ENCODE results near the gene TMEM250.
"Not testable (repeated sequence)": the region's sequence is repeated elsewhere in the genome, so short reads cannot be mapped to it uniquely, and the experiment has no call there.

TMEM250 gene

DNA sequence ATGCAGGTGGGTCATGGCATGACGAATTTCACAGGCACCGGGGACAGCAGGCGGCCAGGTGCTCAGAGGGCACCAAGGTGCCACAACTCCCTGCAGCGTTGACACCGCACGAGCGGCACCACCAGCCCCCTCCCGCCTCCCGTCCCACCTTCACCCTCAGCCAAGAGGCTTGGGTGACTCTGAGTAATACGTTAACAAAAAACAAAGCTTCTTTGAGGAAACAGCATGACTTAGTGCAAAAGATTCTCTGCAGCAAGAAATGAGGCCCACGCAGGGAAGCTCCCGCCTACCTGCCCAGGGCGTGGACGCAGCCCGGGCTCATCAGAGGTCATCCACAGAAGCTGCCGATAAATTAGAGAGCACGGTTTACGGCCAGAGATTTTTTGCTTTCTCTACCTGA is 4.1 kb downstream of the TMEM250 start:
- in situ Hi-C loops (cut with MboI; ENCODE audit: low sequenced_read_pairs), result no loop called here

DNA sequence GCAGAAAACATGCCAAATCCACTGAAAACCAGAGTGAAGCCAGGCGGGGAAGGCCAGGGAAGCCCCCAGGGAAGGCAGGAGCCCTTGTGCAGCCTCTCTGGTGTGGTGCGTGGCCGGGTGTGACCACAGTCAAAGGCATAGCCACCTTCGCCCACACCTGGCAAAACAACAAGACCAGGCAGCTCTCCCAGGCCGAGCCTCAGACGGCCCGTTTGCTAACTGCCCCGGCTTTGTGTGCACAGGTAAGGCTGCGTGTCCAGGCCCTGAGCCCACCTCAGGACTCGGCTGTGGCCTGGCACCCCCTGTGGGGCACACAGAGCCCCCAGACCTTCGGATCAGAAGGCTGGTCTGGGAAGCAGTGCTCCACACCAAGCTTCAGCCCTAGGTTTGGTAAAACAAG is 6.1 kb downstream of the TMEM250 start:
- in situ Hi-C loops (cut with MboI; ENCODE audit: low sequenced_read_pairs), result no loop called here

DNA sequence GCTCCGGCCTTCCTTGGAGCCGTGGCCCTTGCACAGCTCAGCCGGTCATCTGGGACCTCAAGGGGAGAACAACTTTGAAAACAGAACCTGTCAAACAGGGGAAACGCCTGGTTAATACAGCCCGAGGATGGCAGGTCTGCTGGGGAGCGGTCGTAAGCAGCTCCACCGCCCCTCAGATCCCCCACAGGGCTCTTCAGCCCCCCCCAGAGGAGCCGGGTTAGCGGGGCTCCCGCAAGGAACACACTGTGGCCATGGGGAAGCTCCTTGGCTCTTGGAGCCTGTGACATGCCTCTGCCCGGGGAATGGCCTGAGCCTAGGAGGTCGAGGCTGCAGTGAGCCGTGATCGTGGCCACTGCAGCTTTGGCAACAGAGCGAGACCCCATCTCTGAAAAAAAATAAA is 6.8 kb downstream of the TMEM250 start:
- in situ Hi-C loops (cut with MboI; ENCODE audit: low sequenced_read_pairs), result no loop called here

DNA sequence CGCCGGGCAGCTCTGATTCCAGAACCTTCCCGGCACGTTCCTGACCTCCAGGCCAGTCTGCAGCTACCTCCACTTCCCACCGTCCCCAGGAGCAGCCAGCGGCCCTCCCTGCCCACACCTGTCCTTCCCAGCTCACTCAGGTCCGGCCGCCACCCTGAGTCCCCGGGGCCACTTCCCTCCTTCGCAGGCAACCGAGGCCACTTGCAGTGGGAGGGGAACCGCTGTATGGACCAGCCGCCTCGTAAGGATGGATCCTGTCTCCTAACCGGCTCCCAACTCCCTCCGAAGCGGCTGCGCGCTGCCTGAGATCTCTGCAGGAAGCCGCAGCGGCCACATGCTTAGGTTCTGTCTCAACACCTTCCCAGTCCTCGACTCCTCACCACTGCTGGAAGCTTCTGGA is 7.5 kb downstream of the TMEM250 start:
- in situ Hi-C loops (cut with MboI; ENCODE audit: low sequenced_read_pairs), result no loop called here

DNA sequence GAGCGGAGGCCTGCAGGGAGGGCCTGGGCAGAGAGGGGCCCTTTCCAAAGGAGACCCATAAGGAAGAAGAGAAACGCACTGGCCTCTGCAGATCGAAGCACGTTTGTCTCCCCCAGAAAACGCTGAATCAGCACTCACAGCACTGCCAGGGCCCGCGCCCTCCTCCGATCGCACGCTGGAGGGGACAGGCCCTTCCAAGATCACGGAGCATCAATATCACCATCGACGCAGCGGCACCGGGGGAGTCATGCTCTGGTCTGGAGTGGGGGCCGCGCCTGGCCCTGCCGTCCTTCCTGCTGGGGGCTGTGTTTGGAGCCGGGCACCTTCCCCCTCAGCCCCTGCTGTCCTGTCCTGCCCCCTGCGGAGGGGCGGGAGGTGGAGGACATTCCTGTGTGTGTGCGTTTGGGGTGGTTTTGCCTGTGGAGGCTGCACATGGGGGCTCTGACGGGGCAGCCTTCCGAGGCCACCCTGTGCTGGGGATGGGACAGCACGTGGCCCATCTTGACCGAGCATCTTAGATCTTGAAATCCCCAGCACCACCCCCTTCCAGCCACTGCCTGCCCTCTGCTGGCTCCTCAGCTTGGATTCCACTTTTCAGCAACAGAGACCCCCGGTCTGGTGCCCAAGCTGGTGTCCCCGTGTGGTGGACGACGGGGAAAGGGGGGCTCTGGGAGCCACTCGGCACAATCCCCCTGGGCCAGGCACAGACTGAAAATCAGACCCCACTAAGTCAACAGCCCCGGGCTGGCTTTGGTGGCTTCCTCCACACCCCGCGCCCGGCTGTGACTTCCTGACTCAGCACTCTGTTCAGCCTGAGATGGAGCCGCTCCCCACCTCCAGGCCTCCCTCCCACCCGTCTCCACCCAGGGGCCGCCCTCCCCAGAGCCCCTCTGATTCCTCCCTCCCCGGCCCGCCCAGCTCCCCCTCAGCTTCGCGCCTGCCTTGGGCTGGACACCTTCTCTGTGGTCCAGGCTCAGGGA is 8.3 kb downstream of the TMEM250 start:
- in situ Hi-C loops (cut with MboI; ENCODE audit: low sequenced_read_pairs), result no loop called here

DNA sequence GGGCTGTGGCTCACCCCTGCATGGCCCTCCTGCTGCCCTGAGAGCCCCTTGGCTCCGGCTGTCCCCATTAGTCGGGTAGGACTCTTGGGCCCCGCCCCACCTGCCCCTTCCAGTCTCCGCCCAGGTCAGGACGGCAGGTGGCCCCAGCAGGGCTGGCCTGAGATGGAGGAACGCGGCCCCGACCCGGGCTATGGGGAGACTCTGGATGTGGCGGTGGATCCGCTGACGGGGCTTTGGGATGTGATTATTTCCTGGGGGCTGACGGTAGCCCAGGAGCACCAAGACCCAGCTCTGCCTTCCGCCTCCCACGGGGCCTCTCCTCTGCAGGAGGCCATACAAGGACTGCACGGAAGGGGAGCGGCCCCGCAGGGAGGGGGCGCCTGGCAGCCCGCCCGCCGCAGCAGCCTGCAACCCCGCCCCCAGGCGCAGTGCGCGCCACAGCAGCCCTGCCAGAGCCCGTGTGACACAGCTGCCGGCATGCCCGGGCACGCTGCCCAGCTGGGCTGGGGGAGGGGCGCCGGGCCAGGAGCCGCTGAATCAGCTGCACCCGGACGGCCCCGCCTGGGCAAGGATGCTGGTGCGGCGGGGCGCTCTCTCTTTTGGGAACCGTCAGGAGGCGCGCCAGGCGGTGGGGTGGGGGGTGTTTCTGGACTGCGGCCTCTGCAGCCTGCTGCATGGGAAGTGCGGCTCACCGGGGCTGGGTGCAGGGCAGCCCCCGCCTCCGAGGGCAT is 9.2 kb downstream of the TMEM250 start:
- in situ Hi-C loops (cut with MboI; ENCODE audit: low sequenced_read_pairs), result no loop called here

DNA sequence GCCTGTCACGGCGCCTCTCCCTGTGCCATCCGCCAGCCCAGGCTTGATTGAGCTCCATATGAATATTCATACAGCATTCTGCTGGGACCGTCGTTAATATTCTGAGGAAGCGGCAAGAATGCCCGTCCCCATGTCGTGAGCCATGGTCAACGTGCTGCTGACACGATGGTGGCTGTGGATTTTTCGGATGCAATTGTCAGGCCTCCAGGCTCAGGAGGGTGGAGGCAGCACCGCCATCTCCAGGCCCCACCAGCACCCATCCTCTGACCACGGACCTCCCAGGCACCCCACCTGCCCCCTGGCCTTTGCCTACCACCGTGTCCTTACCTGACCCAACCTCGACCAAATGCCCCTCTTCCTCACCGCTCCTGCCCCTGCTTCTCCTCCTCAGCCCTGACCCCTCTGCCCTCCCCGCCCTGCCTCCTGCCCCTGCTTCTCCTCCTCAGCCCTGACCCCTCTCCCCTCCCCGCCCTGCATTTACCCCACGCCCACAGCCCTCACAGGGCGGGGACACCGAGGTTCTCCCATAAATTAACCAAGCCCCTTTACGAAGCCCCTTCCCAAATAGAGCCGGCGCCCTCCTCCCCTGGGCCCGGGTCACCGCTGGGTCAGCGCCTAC is 9.9 kb downstream of the TMEM250 start:
- in situ Hi-C loops (cut with MboI; ENCODE audit: low sequenced_read_pairs), result no loop called here

DNA sequence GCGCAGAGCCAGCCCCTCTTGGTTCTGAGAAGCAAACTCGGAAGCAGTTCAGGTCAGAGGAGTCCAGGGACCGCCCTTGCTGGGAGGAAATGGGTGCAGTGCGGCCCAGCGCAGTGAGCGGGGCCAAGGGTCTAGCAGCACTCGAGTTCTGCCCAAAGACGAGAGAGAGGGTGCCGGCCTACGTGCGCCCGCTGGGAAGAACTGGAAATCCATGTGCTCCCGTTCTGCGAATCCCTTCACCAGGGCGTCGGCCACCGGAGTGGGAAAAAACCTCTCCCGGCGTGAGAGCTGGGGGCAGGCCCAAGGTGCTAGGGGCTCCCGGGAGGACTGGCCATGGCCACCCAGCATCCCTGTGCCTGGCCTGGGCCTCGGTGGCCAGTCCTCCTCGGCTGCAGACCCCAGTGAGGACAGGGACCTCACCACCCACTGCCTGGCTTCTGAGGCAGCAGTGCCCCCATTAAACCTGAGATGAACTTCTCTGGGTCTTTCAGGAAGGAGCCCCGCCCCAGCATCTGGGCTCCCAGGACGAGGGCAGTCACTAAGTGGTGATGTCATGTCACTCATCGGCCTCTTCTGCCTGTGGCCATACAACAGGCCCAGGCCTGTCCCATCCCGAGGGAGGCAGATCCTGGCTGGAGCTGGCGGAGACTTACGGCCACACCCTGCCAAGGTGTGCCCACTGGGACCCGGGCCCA is 10.6 kb downstream of the TMEM250 start:
- in situ Hi-C loops (cut with MboI; ENCODE audit: low sequenced_read_pairs), result no loop called here

DNA sequence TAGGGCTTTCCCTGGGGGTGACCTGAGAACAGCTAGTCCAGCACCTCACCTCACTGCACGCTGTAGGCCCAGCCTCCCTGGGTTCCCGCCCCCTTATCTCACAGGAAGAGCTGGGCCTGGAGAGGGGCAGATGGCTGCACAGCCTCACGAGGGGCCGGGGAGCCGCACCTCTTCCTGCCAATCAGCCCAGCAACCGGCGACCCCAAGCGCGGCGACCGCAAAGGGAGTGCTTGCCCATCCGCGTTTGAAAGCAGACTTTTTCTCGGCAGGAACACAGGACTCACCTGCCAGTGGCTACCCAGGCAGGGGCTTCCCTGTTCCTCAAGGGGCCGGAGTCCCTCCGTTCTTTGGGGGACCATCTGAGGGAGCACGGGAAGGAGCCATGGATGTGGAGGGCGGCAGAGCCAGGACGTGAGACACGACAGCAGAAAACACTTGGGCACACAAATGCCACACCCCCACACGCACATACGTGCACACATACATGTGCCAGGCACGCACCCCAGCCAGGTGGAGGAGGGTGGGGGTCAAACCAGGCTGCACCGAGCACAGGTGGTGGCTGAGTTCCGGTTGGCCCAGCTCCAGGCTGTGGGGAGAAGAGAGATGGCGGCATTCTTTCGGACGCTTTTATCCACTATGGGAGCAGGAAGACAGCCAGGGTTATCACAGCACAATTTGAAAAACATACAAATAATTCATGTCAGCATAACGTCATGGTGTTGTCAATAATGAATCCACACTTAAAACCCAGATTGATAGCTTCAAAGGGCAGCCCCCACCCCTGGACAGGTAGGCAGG is 11.3 kb downstream of the TMEM250 start:
- in situ Hi-C loops (cut with MboI; ENCODE audit: low sequenced_read_pairs), result no loop called here

DNA sequence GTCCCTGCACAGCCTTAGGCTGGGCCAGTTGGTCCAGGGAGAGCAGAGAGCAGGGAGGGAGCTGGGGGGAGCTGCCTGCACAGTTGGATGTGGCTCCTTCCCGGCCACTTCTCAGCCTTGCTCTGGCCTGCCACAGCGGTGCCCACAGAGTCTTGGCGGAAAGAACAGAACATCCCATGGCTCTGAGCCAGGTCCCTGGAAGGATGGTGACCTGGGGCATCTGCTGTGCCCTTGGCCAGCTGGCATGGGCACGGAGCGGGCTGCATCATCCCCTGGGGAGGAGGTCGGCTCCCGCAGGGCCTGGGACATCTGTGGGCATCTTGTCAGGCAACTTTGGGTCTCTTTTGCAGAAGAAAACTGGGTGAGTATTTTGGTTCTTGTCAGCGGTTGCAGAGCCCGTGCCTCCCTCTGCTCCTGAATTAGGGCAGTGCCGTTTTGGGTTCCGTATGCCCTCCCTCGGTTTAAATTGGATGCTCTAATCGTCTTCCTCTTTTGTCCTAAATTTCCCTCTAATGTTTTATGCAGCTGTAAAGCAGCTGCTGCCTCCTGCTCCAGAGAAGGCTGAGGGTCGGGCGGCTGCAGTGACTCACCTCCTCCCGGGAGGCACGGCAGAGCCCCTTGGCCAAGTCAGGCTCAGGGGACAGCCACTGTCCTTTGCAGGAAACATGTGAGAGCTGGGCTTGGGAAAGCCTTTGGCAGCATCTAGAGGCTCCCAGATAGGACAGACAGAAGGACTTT is 13.1 kb downstream of the TMEM250 start:
- in situ Hi-C loops (cut with MboI; ENCODE audit: low sequenced_read_pairs), result no loop called here

DNA sequence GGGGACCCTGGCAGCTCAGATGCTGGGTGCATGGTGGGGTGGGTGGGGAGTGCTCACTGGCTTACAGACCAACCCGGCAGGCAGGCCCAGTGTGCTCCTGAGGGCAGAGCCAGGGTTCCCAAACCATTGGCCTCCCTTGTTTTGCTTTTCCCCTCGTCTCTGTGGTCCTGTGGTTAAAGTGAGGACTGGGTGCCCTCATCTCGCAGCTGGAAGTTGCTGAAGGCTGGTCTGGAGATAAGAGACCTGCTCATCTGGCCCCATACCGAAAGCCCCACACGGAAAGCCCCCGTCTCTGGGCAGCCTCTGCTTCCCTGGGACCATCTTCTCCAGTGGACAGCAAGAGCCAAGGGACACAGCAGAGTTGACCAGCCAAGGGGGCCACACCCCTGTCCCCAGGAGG is 13.8 kb downstream of the TMEM250 start:
- in situ Hi-C loops (cut with MboI; ENCODE audit: low sequenced_read_pairs), result no loop called here

DNA sequence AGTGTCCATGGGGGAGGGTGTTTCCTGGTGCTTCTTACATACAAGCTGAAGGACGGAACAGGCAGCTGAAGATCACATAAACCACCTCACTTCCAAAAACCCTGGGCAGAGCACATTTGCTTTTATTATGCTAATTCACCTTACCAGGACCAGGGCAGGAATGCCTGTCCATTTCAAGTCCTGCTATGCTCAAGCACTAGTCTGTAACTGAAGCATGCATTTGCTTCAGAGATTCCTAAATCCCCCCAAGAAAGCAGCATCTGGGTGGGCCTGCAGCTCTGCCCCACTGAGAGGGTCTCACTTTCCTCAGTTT is 14.2 kb downstream of the TMEM250 start:
- in situ Hi-C loops (cut with MboI; ENCODE audit: low sequenced_read_pairs), result no loop called here

DNA sequence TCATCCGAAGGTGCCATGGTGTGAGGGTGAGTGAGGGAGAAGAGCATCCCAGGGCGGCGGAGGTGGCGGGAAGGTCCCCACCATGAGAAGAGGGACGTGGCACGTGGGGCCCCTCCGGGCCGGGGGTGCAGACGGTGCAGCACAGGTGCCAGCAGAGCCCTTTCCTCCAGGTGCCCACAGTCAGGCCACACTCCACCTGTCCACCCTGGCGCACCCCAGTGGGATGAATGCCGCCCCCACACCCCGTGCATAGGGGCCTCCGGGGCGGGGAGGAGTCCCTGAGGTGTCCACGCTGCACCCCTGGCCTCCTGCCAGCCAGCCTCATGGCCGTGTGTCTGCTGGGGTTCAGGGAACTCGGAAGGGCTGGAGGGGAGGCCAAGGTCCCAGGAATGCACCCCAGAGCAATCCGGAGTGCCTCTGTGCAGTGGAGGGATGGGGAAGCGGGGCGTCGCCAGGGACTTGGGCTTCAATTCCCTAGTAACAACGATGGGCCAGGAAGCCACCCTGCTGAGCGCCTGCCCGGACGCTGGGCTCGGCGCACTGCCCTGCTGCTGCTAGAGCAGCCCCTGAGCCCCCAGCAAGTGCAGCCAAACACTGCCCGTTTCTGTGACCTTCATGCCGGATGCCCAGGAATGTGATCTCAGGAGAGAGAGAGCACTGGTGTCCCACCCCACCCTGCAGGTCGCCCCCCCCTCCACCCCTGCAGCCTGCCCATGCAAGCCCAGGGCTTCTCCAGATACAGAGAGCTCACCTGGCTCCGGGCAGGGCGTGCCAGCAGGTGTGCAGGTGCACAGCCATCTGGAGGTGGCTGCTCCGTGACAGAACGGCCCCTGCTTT is 14.8 kb downstream of the TMEM250 start:
- in situ Hi-C loops (cut with MboI; ENCODE audit: low sequenced_read_pairs), result no loop called here

DNA sequence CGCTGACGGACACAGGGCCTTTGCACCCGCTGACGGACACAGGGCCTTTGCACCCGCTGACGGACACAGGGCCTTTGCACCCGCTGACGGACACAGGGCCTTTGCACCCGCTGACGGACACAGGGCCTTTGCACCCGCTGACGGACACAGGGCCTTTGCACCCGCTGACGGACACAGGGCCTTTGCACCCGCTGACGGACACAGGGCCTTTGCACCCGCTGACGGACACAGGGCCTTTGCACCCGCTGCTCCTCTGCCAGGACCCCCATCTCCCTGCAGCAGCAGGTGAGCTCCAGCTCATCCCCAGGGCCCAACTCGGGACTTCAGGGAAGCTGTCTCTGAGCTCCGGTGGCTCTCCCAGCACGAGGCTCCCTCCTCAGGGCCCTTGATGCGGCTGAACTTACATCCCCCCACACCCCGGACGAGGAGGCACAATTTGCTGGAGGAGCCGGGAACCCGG is 17.0 kb downstream of the TMEM250 start:
- in situ Hi-C loops (cut with MboI; ENCODE audit: low sequenced_read_pairs), result not testable (repeated sequence)

DNA sequence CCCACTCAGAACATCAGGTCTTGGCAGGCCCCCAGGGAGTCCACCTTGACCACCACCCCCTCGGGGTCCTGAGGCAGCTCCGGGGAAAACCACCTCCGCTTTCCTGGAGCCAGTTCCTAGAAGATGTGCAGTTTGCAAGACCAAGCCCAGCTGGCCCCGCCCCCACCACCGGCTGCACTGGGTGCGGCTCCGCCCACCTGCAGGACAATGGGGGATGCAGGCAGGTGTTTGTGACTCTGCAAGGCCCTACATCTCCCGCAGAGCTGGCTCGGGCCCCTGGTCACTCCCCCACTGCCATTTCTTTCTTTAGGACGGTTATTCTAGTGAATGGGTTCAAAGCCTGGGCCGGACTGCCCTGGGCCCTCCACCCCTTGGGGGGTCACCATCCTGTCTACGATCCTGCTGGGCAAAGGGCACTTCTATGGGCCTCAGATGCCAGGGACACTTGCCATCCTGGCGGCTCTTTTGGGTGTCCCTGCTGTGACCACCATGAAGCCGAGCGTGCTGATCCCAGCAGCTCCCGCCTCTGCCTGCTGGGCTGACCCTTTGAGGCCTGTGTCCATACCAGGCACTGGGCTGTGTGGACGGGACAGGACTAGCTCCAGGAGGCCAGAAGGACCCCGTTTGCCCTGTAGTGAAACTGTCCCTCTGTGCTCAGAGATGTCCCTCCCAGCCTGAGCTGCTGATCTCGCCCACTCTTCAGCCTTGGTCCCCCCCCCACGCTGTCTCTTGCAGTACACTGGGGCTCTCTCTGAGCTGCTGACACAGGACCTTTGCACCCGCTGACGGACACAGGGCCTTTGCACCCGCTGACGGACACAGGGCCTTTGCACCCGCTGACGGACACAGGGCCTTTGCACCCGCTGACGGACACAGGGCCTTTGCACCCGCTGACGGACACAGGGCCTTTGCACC is 17.7 kb downstream of the TMEM250 start:
- in situ Hi-C loops (cut with MboI; ENCODE audit: low sequenced_read_pairs), result no loop called here

DNA sequence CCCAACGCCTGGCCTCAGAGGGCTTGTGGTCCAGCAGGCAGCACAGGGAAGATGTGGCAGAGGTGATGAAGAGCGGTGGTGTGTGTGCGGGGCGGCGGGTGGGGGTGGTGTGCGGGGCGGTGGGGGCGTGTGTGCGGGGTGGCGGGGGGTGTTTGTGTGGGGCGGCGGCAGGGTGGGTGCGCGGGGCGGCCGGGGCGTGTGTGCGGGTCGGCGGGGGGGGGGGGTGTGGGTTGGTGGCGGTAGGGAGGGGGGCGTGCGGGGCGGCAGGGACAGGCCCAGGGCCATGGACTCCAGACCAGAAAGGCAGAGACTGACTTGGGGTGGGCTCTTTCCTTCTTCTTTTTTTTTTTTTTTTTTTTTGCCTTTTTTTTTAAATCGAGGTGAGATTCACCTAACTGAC is 19.1 kb downstream of the TMEM250 start:
- in situ Hi-C loops (cut with MboI; ENCODE audit: low sequenced_read_pairs), result no loop called here

DNA sequence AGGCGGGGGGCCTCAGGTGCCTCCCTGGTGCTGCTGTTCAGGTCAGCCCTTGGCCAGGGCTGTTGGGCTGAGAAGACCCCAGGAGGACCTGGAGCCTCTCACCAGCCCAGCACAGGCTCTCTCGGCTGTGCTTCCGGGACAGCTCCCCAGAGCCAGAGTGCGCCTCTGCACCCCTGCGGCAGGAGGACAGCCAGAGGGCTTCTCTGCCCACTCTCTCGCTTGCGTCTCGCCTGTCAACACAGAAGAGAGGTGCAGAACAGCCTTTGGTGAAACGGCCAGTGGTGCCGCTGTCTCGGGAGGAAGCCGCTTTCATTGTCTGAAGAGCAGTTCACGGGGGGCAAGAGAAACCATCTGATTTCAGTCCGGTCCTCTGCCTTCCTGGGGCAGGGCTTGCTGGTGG is 19.8 kb downstream of the TMEM250 start:
- in situ Hi-C loops (cut with MboI; ENCODE audit: low sequenced_read_pairs), result no loop called here

DNA sequence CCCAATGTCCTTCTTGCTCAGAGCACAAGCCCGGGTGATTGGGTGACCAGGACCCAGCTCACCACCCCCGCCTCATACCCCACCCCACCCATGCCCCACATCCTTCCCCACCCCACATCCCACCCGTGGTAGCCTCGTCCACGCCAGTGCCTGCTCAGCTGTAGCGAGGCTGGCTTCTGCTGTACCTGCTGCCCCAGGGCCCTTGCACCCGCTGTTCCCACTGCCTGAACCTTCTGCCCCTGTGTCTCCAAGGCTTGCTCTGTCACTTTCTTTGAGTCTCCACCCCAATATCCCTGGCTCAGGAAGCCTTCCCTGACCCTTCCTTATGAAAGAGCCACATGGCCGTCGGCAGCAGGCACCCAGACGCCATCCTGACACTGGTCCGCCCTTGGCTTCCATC is 20.5 kb downstream of the TMEM250 start:
- in situ Hi-C loops (cut with MboI; ENCODE audit: low sequenced_read_pairs), result no loop called here
